Stimulated activated CD4-positive, alpha-beta T cell treated with anti-CD3 and anti-CD28 coated beads, Interleukin-12 subunit alpha, Interleukin-12 subunit beta, amount 100 ng/mL, for 24 hours (primary cell): ENCODE results near the gene SLC5A6.

Experiments used
- DNase-seq, 2 experiments: peaks; one replicate each; pipeline ENCODE4 v3.0.0-alpha.2; 2020; ENCODE audit warnings: low read depth in 2 of 2

SLC5A6 gene

DNA sequence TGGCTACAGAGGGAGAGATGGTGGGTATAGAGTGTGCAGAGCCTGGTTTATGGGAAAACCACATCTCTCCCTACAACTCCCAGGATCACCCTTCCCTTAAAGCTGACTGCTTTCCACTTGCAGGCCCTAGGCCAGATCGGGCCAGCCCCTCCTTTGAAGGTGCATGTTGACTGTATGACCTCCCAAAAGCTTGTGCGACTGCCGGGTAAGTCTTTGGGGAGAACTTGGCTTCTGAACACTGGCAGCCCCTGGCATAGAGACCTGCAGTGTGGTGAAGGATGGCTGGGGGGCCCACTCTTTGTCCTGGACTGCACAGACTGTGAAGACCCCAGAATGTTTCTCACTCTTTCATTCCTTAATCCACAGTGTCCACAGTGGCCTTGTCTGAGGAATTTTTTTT, 24.6 kb upstream of the SLC5A6 start:
- no peak for DNase-seq

DNA sequence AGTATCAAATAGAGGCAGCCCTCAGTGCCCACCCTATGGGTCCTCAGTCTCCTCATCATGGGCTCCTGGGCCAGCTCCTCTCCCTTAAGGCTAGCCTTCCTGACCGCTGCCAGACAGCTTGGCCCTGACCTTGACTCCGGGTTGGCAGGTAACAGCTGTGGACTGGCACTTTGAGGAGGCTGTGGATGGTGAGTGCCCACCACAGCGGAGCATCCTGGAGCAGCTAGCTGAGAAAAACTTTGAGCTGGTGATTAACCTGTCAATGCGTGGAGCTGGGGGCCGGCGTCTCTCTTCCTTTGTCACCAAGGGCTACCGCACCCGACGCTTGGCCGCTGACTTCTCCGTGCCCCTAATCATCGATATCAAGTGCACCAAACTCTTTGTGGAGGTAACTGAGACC, 24.1 kb upstream of the SLC5A6 start:
- no peak for DNase-seq

DNA sequence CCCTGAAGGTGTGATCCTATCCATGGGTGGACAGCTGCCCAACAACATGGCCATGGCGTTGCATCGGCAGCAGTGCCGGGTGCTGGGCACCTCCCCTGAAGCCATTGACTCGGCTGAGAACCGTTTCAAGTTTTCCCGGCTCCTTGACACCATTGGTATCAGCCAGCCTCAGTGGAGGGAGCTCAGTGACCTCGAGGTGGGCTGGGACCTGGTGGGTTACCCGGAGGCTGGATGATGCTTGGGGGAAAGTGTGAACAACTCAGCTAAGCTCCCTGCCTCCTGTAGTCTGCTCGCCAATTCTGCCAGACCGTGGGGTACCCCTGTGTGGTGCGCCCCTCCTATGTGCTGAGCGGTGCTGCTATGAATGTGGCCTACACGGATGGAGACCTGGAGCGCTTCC, 21.3 kb upstream of the SLC5A6 start:
- no peak for DNase-seq

DNA sequence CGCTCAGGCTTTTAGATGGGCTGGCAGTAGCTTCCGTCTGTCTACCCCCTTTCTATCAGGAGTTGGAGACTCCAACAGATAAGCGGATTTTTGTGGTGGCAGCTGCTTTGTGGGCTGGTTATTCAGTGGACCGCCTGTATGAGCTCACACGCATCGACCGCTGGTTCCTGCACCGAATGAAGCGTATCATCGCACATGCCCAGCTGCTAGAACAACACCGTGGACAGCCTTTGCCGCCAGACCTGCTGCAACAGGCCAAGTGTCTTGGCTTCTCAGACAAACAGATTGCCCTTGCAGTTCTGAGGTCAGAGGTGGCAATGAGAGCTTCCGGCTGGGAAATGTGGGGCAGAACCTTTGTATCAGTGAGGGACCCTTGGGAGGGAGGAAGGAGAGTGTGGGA, 19.9 kb upstream of the SLC5A6 start:
- no peak for DNase-seq

DNA sequence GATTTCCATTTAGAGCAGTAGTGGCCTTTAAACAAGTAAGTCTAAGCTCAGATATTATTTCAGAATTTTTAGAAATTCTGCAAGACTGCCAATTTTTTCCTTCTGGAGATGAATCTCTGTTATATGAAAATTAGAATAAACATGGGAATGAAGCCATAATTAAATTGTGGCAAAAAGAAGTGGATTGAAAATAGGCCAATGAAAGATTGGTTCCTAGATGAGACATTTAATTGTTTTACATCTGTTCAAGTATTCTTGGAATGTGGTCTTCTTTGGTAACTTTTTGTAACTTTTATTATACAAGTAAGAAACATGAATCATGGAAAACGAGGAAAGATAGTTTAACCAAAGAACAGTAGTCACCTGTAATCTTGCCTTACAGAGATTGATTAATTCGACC, 15.4 kb upstream of the SLC5A6 start:
- DNase-seq, result no peak

DNA sequence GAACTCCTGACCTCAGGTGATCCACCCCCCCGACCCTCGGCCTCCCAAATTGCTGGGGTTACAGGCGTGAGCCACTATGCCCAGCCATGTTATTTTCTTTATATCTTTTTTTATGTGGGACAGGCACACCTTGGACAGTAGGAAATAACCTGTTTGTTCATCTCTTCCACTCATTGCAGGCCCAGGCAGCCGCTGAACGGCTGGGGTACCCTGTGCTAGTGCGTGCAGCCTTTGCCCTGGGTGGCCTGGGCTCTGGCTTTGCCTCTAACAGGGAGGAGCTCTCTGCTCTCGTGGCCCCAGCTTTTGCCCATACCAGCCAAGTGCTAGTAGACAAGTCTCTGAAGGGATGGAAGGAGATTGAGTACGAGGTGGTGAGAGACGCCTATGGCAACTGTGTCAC, 13.5 kb upstream of the SLC5A6 start:
- DNase-seq, result no peak

DNA sequence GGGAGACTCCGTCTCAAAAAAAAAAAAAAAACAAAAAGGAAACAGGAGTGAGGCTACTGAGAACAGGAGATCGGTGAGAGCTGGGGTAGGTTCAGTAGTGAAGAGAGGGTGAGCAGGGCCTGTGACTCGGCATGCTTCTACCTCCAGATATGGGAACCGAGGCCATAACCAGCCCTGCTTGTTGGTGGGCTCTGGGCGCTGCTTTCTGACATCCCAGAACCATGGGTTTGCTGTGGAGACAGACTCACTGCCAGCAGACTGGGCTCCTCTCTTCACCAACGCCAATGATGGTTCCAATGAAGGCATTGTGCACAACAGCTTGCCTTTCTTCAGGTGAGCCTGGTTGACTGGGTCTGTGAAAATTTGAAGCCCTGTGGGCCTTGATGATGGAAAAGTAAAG, 11.3 kb upstream of the SLC5A6 start:
- no peak for DNase-seq

DNA sequence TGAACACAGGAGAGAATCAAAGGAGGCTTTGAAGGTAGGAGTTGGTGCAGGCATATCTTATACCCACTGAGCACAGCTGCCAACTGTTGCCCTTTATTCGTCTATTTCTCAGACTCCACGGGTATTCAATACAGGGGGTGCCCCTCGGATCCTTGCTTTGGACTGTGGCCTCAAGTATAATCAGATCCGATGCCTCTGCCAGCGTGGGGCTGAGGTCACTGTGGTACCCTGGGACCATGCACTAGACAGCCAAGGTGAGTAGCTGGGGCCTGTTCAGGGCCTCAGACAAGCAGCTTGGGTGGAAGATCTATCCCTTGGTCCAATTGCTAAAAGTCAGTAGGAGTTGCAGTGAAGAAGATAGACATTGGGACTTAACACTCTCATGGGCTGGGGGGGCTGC, 10.3 kb upstream of the SLC5A6 start:
- DNase-seq, result no peak

DNA sequence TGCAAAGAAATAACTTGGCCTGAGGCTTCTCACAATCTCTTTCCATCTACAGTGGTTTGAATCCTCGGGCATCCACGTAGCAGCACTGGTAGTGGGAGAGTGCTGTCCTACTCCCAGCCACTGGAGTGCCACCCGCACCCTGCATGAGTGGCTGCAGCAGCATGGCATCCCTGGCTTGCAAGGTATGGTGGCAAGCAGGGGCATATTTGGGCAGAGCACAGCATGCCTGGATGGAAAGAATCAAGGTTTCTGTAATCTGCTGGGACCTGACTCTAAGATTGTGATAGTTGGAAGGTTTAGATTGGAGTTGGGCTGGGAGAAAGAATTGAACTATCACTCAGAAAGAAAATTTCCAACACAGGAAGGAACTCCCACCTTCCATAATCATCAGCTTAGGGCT, 9.1 kb upstream of the SLC5A6 start:
- no peak for DNase-seq

DNA sequence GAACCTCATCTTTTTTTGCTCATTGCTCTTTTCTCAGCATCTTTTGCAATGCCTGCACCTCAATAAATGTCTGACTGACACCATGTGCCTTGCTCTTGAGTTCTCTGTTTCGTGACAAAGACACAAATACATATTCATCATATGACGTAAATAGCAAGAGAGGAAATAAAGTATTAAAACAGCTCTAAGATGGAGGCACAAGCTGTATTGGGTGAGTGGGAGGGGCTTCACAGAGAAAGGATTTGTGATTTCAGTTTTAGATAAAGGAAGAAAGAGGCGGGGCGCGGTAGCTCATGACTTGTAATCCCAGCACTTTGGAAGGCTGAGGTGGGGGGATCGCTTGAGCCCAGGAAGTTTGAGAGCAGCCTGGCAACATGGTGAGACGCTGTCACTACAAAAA, 8.0 kb upstream of the SLC5A6 start:
- no peak for DNase-seq

DNA sequence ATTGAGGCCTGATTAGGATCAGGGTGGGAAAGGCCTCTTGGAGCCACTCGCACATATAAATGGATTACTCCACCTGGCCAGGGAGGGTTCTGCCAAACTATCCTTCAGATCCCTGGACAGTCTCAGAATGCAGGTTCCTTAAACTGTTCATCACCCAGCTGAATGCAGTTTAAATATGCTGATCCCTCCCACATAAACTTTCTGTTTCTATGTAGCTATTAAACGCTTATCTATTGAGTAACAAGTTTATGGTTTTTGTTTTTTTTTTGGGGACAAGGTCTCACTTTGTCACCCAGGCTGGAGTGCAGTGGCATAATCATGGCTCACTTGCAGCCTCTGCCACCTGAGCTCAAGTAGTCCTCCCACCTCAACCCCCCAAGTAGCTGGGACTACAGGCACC, 7.0 kb upstream of the SLC5A6 start:
- no peak for DNase-seq

DNA sequence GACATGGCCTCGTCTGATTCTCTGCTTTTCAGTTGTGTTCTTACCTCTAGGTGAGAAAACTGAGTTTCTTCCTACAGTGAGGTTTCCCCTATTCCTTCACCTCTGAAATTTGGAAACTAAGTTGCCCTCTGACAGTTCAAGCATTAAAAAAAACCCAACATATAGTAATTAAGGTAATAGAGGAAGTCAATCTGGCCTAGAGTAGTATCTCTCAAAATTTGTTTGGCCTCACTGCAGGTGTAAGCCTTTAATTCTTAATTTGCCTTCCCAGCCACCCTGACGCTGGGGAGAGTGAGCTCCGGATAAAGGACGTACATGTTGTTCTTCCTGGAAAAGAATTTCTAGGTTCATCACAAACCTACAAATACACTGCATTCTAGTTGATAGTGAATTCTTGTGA, 6.5 kb upstream of the SLC5A6 start:
- DNase-seq, result no peak

DNA sequence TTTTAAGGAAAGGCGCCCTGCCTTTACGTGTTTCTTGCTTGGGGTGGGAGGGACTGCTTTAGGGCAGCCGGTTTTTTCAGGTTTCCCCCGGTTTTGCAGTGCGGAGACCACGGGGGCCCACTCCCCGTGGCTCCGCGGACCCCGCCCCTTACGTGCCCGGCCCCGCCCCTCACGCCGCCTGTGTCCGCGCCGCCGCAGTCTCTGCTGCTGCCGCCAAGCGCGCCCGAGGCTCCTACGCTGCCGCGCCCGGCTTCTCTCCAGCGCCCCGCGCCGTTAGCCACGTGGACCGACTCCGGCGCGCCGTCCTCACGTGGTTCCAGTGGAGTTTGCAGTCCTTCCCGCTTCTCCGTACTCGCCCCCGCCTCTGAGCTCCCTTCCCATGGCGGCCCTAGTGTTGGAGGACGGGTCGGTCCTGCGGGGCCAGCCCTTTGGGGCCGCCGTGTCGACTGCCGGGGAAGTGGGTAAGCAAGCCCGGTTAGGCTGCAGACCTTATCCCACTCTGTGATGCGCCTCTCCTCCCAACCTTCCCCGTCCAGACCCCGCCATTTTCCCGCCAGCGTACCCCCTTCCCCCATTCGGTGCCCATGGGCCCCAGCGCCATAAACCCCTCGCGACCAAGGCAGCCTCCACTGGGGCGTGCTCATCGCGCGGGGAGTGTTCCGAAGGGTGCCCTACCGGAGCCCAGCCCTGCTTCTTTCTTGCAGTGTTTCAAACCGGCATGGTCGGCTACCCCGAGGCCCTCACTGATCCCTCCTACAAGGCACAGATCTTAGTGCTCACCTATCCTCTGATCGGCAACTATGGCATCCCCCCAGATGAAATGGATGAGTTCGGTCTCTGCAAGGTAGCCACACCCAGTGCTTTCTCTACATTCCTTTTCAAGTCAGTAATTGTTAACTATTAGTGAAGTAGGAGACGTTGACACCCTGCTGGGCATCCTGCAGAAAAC, 5.4 kb upstream of the SLC5A6 start, which contains the start of gene CAD:
Gene CAD (plus strand): TSS at position 197 of the 949 bp plus-strand sequence. CDS start 183 bp downstream, at position 380.
- DNase-seq, result peak; percentile 78 to 86

DNA sequence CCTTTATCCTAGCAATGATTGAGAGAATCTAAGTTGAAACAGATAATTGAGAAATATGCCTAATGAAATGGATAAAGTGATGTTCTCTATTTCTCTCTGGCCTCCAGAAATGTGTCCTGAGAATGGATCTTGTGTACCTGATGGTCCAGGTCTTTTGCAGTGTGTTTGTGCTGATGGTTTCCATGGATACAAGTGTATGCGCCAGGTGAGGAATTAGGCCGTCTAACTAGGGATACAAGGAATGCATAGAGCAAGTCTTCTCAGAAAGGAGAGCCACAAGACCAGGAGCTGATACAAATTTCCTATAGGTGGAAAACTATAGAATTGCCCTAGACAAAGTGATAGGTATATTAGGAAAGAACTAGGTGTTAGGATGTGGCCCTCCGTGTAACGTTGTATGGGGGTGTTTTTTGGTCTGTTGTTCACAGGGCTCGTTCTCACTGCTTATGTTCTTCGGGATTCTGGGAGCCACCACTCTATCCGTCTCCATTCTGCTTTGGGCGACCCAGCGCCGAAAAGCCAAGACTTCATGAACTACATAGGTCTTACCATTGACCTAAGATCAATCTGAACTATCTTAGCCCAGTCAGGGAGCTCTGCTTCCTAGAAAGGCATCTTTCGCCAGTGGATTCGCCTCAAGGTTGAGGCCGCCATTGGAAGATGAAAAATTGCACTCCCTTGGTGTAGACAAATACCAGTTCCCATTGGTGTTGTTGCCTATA, 4.5 kb upstream of the SLC5A6 start:
- no peak for DNase-seq

DNA sequence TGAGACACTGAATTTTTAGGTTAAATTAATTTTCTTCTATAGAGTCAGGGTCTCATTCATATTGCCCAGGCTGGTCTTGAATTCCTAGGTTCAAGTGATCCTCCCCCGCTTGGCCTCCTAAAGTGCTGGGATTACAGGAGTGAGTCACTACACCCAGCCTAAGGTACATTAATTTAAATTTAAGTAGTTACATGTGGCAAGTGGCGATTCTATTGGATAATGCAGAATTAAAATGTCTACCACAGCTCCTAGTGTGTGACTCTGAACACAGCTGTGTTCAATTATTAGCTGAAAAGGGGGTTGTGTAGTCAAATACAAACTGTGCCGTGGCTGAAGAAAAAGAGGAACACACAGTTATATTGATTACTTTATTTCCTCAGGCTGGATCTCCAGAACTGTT, 2.9 kb upstream of the SLC5A6 start:
- no peak for DNase-seq

DNA sequence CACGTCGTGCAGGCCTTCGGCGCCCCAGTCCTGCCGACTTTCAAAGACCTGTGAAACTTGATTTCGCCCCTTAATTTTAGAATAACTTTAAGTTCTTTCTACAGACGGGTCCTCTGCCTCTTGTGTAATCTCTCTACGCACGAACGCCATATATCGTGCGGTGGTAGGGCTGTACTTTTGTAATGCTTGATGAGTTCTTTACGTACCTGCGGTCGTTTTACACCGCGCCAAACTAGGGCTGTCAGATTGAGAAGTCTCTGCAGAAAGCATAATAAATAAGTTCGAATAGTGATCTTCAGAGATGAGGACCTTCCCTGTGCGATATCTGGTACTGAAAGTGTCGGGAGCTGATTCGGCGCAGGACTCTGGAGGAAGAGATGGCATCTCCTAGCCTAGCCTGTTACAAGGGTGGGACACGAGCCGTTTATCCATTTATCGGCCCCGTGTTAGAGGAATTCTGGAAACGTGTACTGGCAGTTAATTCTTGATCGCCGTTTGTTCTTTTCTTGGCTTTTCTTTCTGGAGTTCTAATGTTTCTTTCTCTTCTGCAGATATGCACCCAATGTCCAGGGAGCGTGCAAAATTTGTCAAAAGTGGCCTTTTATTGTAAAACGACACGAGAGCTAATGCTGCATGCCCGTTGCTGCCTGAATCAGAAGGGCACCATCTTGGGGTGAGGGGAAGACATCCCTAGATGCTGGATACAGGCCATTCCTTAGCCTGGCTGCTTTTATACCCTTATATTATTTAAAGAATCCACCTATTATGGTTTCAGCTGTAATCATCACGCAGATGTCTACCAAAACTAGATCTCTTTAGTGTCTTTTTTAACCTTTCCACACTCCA, 781 bp upstream of the SLC5A6 start:
- no peak for DNase-seq

DNA sequence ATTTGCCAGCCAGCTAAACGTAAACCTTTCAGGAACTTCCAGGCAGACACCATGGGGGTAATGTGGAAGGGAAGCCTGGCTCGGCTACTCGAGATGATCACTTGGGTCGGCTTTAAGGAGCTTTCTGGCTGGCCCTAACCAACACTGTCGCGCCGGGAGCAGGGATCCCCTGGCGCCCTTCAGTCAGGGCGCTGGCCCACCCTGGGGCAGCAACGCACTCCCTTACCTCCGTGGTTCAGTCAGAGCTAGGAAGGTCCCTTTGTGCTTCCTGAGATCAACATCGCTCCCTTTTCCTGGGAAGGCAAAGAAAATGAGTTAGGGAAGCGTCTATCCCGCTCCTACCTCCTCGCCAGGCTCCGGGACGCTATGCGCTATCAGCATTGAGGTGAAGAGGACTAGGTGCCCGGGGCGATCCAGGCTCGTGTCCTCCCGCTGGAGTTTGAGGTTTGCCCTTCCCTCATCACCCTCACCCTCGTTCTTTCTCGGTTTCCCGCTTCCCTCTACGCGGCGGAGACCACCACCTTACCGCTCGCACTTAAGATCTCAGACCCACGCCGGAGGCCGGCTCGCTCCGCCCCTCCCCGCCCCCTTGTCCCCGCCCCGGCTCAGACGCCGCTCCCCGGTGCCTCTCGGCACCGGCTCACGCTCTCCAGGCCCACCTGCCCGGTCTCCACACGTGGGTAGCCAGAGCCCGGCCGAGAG, 676 bp downstream of the SLC5A6 start:
- no peak for DNase-seq

DNA sequence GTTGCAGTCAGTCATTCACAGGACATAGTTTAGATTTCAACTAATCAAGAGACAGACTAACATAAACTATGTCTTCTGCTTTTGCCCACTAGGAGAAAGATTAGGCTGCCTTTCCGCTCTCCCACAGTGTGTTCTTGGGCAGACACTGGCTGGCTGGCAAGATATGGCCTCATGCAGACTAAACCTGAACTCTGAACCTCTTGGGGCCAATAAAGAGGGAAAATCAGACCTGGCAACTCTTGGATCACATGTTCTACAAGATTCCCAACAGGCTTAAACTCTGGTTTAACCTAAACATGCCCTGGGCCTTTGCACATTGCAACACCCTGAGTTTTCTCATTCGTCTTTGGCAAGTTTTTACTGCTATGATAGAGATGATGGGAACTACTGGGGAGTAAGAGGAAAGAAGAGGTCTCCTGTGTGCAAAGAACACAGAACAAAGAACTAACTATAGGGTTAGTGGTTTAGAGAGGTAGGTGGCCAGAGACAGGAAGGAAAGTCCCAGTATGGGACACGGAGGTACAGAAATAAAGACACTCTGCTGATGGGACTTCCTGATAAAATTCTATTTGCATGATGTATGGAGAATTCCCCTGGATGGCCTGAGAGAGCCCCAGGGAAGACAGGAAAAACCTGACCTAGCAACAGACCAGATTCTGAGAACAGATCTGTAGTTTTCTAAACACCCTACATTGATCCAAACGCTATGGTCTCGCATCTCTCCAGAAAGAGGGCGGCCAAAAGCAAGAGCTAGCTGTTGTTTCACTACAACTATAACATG, 2.3 kb downstream of the SLC5A6 start:
- no peak for DNase-seq

DNA sequence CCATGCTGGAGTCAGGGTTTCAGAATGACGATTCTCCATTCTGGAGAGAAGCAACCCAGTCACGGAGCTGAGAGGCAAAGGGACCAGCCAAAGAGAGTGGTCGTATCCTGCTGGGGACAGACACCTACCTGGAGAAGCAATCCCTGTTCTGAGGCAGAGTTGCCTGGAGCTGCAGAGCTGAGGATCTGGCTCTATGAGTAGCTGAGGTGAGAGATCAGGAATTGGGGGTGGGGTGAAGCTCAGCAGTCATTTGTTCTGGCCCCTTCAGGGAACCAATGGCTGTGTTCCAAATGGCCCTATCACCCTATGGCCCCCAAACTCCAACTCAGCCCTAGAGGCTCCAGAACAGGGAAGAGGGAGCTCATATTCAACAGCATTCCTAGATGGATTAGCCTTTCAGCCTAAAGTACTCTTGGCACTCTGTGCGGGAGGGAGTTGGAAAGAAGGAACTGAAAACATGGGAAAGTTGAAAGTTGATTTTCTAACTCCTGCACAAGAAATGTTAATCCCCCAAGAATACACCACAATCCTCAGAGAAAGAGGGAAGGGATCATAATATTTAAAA, 3.5 kb downstream of the SLC5A6 start:
- DNase-seq, result no peak

DNA sequence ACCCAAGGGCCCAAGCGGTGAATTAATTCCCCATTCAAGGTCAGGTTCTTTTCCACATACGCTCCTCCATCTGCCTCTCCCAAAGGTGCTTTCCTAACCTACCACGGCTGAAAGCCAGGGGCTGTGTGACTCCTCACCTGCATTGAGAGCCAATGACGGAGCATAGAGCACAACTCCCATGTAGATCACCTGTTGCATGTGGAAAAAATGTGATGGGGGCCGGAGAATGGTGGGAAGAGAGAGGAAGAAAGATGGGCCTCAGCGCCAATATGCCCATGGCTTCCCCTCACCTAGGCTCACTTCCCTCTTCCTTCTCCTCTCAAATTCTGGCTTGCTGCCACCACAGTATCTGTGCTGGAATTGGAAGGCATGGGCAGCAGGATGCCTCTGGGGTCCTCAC, 5.7 kb downstream of the SLC5A6 start:
- DNase-seq, result no peak
